Measurements from ENCODE around the gene MACROD2. TPM values are rescaled to one million over a fixed set of nuclear protein-coding genes. Genes with fewer than 3 reads are reported as not detected.
"Not testable (repeated sequence)": the region's sequence is repeated elsewhere in the genome, so short reads cannot be mapped to it uniquely, and the experiment has no call there.

MACROD2 gene
- total RNA-seq, 1 donor from 2014 or later, result 0.85 TPM

- DNase-seq, result no peak
Measured at GRCh38 chr20:14414560-14414959, 419.2 kb downstream of the MACROD2 start.

GRCh38 chr20:14415467-14415866 is 420.2 kb downstream of the MACROD2 start:
- peak; percentile 15 for DNase-seq

GRCh38 chr20:14418376-14418775 is 423.1 kb downstream of the MACROD2 start:
- DNase-seq, result no peak

GRCh38 chr20:14422892-14423291 is 427.6 kb downstream of the MACROD2 start:
- no peak for DNase-seq

- no peak for DNase-seq
Measured at GRCh38 chr20:14431568-14431967, 436.3 kb downstream of the MACROD2 start.

- no peak for DNase-seq
Measured at GRCh38 chr20:14432085-14432484, 436.8 kb downstream of the MACROD2 start.

GRCh38 chr20:14432597-14432996 is 437.3 kb downstream of the MACROD2 start:
- no peak for DNase-seq

- no peak for DNase-seq
Measured at GRCh38 chr20:14434384-14435136, 439.2 kb downstream of the MACROD2 start.

- no peak for DNase-seq
Measured at GRCh38 chr20:14441201-14441600, 445.9 kb downstream of the MACROD2 start.

GRCh38 chr20:14444106-14444505 is 448.8 kb downstream of the MACROD2 start:
- DNase-seq, result no peak

- DNase-seq, result peak; percentile 54
Measured at GRCh38 chr20:14445310-14445709, 450.0 kb downstream of the MACROD2 start.

- no peak for DNase-seq
Measured at GRCh38 chr20:14445902-14446301, 450.6 kb downstream of the MACROD2 start.

GRCh38 chr20:14446446-14446845 is 451.1 kb downstream of the MACROD2 start:
- DNase-seq, result no peak

- peak; percentile 9 for DNase-seq
Measured at GRCh38 chr20:14449323-14449722, 454.0 kb downstream of the MACROD2 start.

GRCh38 chr20:14450256-14450655 is 454.9 kb downstream of the MACROD2 start:
- no peak for DNase-seq

GRCh38 chr20:14451458-14451857 is 456.1 kb downstream of the MACROD2 start:
- no peak for DNase-seq

- DNase-seq, result no peak
Measured at GRCh38 chr20:14453259-14453658, 457.9 kb downstream of the MACROD2 start.

GRCh38 chr20:14454296-14454695 is 459.0 kb downstream of the MACROD2 start:
- DNase-seq, result no peak

GRCh38 chr20:14467104-14467827 is 471.9 kb downstream of the MACROD2 start:
- DNase-seq, result not testable (repeated sequence)

GRCh38 chr20:14470231-14470899 is 475.0 kb downstream of the MACROD2 start:
- no peak for DNase-seq

- no peak for DNase-seq
Measured at GRCh38 chr20:14470977-14471661, 475.8 kb downstream of the MACROD2 start.

GRCh38 chr20:14477125-14477524 is 481.8 kb downstream of the MACROD2 start:
- DNase-seq, result no peak

- DNase-seq, result no peak
Measured at GRCh38 chr20:14478126-14478525, 482.8 kb downstream of the MACROD2 start.

All from dermis blood vessel endothelial cell (primary cell).